Central memory CD8-positive, alpha-beta T cell (primary cell): ENCODE measurements around the gene SH3BP1.
"Not testable (repeated sequence)": the region's sequence is repeated elsewhere in the genome, so short reads cannot be mapped to it uniquely, and the experiment has no call there.

Experiments used
- ATAC-seq: fragments of 150-1000 bp; cut with Tn5 transposase; replicated peaks from 2 replicates; pipeline ENCODE4 v1.10.0; 2022; ENCODE audit warnings: mild to moderate bottlenecking, moderate FRiP score, moderate number of reproducible peaks; ENCODE audit not compliant: poor library complexity, severe bottlenecking; ENCODE audit errors: extremely low read depth
- DNase-seq, 2 donors: peaks; one replicate each; pipeline ENCODE4 v3.0.0; 2021; ENCODE audit warnings: low spot score in 2 of 2
- H3K27ac Mint-ChIP-seq: one replicate; pipeline ENCODE4 v1.8.0; 2022; ENCODE audit warnings: low read depth, mild to moderate bottlenecking, moderate library complexity, mixed read lengths
- H3K27me3 Mint-ChIP-seq: one replicate; pipeline ENCODE4 v1.8.0; 2022; ENCODE audit warnings: mixed read lengths
- H3K36me3 Mint-ChIP-seq: one replicate; pipeline ENCODE4 v1.8.0; 2022; ENCODE audit warnings: mild to moderate bottlenecking, moderate library complexity, mixed read lengths; ENCODE audit not compliant: insufficient read depth
- H3K4me1 Mint-ChIP-seq: one replicate; pipeline ENCODE4 v1.8.0; 2022; ENCODE audit warnings: mixed read lengths
- H3K4me3 Mint-ChIP-seq: one replicate; pipeline ENCODE4 v1.8.0; 2022; ENCODE audit warnings: mild to moderate bottlenecking, moderate library complexity, mixed read lengths
- H3K9me3 Mint-ChIP-seq: one replicate; pipeline ENCODE4 v1.8.0; 2022; ENCODE audit warnings: mixed read lengths

The SH3BP1 gene

GRCh38 chr22:37607010-37607934 is 32.2 kb upstream of the SH3BP1 start:
- H3K27me3 Mint-ChIP-seq, result no peaks in the 10 kb centered on the region
- DNase-seq (peak; percentile 73 to 89), ATAC-seq (no peak)
- no peaks in the 10 kb centered on the region for H3K9me3 Mint-ChIP-seq
- H3K36me3 Mint-ChIP-seq, result peaks cover 12% of the 10 kb centered on the region
- H3K4me1 Mint-ChIP-seq, result peaks cover 38% of the 10 kb centered on the region
- peak overlapping the region; percentile 95 for H3K27ac Mint-ChIP-seq
- H3K4me3 Mint-ChIP-seq, result peak overlapping the region; percentile 91

- Mint-ChIP-seq H3K27me3 (no peaks in the 10 kb centered on the region), H3K4me3 (peak overlapping the region; percentile 91), H3K9me3 (no peaks in the 10 kb centered on the region), H3K36me3 (peaks cover 12% of the 10 kb centered on the region), H3K27ac (peak overlapping the region; percentile 95), H3K4me1 (peaks cover 38% of the 10 kb centered on the region)
- ATAC-seq (no peak), DNase-seq (no peak)
Observed at GRCh38 chr22:37607935-37608476, 31.5 kb upstream of the SH3BP1 start.

- H3K27me3 Mint-ChIP-seq, result no peaks in the 10 kb centered on the region
- H3K4me1 Mint-ChIP-seq, result peaks cover 38% of the 10 kb centered on the region
- H3K36me3 Mint-ChIP-seq, result peaks cover 12% of the 10 kb centered on the region
- H3K27ac Mint-ChIP-seq, result peak within 1 kb of the TSS; percentile 95
- ATAC-seq (peak; percentile 79), DNase-seq (peak; percentile 80 to 97)
- H3K9me3 Mint-ChIP-seq, result no peaks in the 10 kb centered on the region
- peak within 1 kb of the TSS; percentile 91 for H3K4me3 Mint-ChIP-seq
Observed at GRCh38 chr22:37608477-37609239, 30.8 kb upstream of the SH3BP1 start, which contains the start of gene GGA1. TSS of gene GGA1 (plus strand) at chr22:37608834. CDS start at chr22:37608861, 27 bp downstream.

- Mint-ChIP-seq H3K27me3 (no peaks in the 10 kb centered on the region), H3K36me3 (peaks cover 12% of the 10 kb centered on the region), H3K9me3 (no peaks in the 10 kb centered on the region), H3K4me3 (peak overlapping the region; percentile 91), H3K4me1 (peaks cover 38% of the 10 kb centered on the region), H3K27ac (peak overlapping the region; percentile 95)
- ATAC-seq (no peak), DNase-seq (no peak)
Observed at GRCh38 chr22:37609240-37610152, 30.0 kb upstream of the SH3BP1 start.

GRCh38 chr22:37610153-37610475 is 29.4 kb upstream of the SH3BP1 start:
- H3K27ac Mint-ChIP-seq, result peak overlapping the region; percentile 95
- H3K27me3 Mint-ChIP-seq, result not testable (repeated sequence)

GRCh38 chr22:37610480-37611129 is 28.9 kb upstream of the SH3BP1 start:
- no peak for ATAC-seq
- no peaks in the 10 kb centered on the region for H3K9me3 Mint-ChIP-seq
- H3K4me3 Mint-ChIP-seq, result peak overlapping the region; percentile 91
- DNase-seq, result no peak
- H3K27me3 Mint-ChIP-seq, result no peaks in the 10 kb centered on the region
- no peak overlapping the region for H3K27ac Mint-ChIP-seq
- peaks cover 28% of the 10 kb centered on the region for H3K4me1 Mint-ChIP-seq
- peaks cover 15% of the 10 kb centered on the region for H3K36me3 Mint-ChIP-seq

More at GRCh38 chr22:37610153-37610475, 29.4 kb upstream of the SH3BP1 start:
- not testable (repeated sequence) for ATAC-seq, DNase-seq, H3K9me3 Mint-ChIP-seq
- Mint-ChIP-seq H3K36me3 (peaks cover 15% of the 10 kb centered on the region), H3K4me3 (peak overlapping the region; percentile 91), H3K4me1 (peaks cover 33% of the 10 kb centered on the region)

- Mint-ChIP-seq H3K4me1 (peaks cover 24% of the 10 kb centered on the region), H3K4me3 (no peak overlapping the region)
Observed at GRCh38 chr22:37611207-37611606, 28.3 kb upstream of the SH3BP1 start.

GRCh38 chr22:37616201-37617083 is 23.0 kb upstream of the SH3BP1 start:
- DNase-seq, result no peak
- H3K36me3 Mint-ChIP-seq, result peaks cover 24% of the 10 kb centered on the region
- no peak overlapping the region for H3K27ac Mint-ChIP-seq
- no peak for ATAC-seq
- H3K27me3 Mint-ChIP-seq, result no peaks in the 10 kb centered on the region
- no peaks in the 10 kb centered on the region for H3K9me3 Mint-ChIP-seq
- no peak overlapping the region for H3K4me3 Mint-ChIP-seq
- H3K4me1 Mint-ChIP-seq, result no peaks in the 10 kb centered on the region

More at GRCh38 chr22:37611207-37611606, 28.3 kb upstream of the SH3BP1 start:
- Mint-ChIP-seq H3K27me3 (no peaks in the 10 kb centered on the region), H3K36me3 (peaks cover 15% of the 10 kb centered on the region), H3K9me3 (no peaks in the 10 kb centered on the region), H3K27ac (no peak overlapping the region)
- DNase-seq (no peak), ATAC-seq (no peak)

GRCh38 chr22:37617431-37617830 is 22.0 kb upstream of the SH3BP1 start:
- ATAC-seq (no peak), DNase-seq (no peak)
- no peaks in the 10 kb centered on the region for H3K27me3 Mint-ChIP-seq
- H3K4me3 Mint-ChIP-seq, result no peak overlapping the region
- H3K27ac Mint-ChIP-seq, result no peak overlapping the region
- peaks cover 24% of the 10 kb centered on the region for H3K36me3 Mint-ChIP-seq
- no peaks in the 10 kb centered on the region for H3K9me3 Mint-ChIP-seq
- no peaks in the 10 kb centered on the region for H3K4me1 Mint-ChIP-seq

GRCh38 chr22:37618072-37618656 is 21.3 kb upstream of the SH3BP1 start:
- no peak overlapping the region for H3K27ac Mint-ChIP-seq
- H3K4me1 Mint-ChIP-seq, result no peaks in the 10 kb centered on the region

More at GRCh38 chr22:37618072-37618656, 21.3 kb upstream of the SH3BP1 start:
- Mint-ChIP-seq H3K9me3 (no peaks in the 10 kb centered on the region), H3K36me3 (peaks cover 25% of the 10 kb centered on the region), H3K4me3 (no peak overlapping the region), H3K27me3 (no peaks in the 10 kb centered on the region)
- ATAC-seq, result no peak
- no peak for DNase-seq
